Myocyte (in vitro differentiated cells): ENCODE measurements around the gene TCF25. TPM values are rescaled to one million over a fixed set of nuclear protein-coding genes. Genes with fewer than 3 reads are reported as not detected.
"Not testable (repeated sequence)": the region's sequence is repeated elsewhere in the genome, so short reads cannot be mapped to it uniquely, and the experiment has no call there.

Source experiments
- DNase-seq: peaks from one replicate; pipeline ENCODE4 v3.0.0-alpha.2; 2012; ENCODE audit warnings: low read depth
- total RNA-seq: library from RNA; depleted of rRNA; stranded (reverse); fragments of >200 nt; gene quantifications from 2 replicates; pipeline ENCODE4 v1.2.3, GENCODE V29; 2014

TCF25 gene
- total RNA-seq, 1 donor from 2014 or later, result 169 TPM

DNA sequence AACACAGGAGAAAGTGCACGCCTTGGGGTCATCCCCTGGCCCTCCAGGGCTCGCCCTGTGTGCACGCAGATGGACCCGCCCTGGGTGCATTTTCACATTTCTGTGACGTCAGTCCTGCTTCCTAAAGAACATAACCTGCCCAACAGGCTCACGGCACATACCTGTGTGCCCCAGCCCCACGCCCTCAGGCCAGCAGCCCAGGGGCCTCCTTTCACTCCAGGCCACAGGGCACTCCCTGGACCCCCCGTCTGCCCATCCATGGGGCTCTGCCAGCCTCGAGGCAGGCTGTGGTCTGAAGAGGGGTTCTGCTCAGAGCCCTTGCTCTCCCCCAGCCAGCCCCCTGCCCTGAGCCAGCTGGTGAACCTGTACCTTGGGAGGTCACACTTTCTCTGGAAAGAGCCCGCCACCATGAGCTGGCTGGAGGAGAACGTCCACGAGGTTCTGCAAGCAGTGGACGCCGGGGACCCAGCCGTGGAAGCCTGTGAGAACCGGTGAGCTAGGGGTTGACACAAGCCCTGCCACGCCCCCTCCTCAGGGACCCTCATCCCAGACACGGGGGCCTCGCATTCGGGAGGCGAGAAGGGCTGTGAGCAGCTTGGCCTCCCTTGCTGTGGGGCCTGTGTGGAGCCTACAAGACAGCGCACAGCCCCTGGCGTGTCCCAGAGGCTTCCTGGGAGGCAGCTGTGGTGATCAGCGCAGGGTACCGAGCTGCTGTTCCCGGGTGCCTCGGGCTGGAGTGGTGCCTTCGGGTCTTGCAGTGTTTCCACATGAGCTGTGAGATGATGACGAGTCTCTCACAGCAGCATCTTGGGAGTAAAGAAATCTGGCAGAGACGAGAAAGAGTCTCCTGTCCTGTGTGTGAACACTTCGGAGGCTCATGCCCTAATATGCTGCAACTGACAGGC lies 31.5 kb downstream of the TCF25 start:
- no peak for DNase-seq

DNA sequence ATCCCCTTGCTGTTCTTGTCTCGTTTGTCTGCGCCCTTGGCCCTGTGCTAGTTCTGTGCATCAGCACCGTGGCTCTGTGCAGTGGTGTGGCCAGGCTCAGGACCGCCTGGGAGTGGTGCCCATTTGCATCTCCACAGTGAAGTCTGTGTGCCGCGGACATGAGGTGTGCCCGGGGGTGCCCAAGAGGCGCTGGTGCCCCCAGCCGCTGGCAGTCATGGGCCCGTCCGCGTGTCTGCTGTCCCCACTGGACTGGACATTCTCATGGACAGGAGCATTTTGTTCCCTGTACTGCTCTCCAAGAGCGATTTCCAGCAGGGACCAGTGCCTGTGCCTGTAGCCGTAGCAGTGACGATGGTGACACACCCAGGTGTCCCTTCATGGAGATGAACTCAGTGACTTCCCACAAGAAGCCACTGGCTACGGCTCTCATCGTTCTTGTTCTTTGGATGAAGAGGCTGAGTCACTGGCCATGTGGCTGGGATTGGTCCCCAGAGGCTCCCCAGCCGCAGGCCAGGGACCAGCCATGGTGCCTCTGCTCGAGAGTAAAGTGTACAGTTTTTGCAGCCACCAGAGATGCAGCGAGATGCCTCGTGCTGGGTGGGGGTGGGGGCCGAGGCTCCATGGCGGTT lies 32.2 kb downstream of the TCF25 start:
- DNase-seq, result peak; percentile 51

DNA sequence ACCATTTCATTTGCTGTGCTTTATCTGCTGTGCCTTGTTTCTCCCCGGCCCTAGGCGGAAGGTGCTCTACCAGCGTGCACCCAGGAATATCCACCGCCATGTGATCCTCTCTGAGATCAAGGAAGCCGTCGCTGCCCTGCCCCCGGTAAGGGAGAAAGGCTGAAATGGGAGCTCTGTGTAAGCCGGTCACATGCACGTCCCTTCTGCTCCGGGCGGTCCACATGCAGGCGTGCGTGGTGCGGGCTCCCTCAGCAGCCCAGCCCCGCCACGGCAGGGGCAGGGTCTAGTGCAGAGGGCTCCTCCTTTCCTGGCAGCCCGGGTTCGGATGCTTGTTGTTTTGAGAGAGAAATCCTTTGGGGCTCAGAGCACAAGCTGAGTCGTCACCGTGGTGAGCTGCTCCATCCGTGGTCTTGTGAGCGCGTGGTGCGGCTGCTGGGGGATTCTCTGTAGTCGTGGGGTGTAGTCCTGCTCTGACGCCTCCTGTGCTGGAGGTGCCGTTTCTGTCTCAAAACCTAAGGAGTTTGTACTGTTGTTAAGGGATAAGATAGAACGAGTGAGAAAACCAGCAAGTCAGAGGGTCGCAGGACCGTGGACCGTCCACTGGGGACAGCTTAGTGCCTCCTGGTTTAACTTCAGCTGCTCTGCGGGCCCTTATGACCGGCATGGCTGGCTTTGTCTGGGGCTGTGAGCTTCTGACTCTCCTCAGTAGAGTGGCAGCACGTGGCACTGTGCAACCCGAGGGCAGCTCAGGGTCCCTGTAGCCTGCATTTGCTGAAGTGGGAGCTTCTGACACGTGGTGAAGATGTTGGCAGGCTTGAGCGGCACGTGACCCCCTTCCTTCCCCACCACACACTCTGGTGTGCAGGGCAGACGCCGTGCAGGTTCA lies 33.0 kb downstream of the TCF25 start:
- DNase-seq, result no peak

DNA sequence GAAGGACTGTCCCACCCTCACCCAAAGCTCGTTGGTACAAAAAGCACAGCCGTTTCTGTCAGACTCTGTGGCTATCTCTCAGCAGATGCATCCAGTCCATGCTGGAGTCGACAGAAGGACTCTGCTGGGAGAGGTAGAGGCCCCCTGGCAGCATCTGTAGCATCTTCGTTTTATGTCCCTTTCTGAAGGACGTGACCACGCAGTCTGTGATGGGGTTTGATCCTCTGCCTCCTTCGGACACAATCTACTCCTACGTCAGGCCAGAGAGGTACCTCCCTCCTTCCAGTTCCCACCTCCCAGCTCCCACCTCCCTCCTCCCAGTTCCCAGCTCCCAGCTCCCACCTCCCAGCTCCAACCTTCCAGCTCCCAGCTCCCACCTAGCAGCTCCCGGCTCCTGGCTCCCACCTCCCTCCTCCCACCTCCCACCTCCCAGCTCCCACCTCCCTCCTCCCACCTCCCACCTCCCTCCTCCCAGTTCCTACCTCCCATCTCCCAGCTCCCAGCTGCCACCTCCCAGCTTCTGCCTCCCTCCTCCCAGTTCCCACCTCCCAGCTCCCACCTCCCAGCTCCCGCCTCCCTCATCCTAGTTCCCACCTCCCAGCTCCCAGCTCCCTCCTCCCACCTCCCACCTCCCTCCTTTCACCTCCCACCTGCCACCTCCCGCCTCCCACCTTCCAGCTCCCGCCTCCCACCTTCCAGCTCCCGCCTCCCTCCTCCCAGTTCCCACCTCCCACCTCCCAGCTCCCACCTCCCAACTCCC lies 33.8 kb downstream of the TCF25 start:
- DNase-seq, result no peak

DNA sequence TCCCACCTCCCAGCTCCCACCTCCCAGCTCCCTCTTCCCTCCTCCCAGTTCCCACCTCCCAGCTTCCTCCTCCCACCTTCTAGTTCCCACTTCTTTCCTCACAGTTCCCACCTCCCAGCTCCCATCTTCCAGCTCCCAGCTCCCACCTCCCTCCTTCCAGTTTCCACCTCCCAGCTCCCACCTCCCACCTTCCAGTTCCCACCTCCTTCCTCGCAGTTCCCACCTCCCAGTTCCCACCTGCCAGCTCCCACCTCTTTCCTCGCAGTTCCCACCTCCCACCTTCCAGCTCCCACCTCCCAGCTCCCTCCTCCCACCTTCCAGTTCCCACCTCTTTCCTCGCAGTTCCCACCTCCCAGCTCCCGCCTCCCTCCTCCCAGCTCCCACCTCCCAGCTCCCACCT lies 34.8 kb downstream of the TCF25 start:
- DNase-seq, result no peak

DNA sequence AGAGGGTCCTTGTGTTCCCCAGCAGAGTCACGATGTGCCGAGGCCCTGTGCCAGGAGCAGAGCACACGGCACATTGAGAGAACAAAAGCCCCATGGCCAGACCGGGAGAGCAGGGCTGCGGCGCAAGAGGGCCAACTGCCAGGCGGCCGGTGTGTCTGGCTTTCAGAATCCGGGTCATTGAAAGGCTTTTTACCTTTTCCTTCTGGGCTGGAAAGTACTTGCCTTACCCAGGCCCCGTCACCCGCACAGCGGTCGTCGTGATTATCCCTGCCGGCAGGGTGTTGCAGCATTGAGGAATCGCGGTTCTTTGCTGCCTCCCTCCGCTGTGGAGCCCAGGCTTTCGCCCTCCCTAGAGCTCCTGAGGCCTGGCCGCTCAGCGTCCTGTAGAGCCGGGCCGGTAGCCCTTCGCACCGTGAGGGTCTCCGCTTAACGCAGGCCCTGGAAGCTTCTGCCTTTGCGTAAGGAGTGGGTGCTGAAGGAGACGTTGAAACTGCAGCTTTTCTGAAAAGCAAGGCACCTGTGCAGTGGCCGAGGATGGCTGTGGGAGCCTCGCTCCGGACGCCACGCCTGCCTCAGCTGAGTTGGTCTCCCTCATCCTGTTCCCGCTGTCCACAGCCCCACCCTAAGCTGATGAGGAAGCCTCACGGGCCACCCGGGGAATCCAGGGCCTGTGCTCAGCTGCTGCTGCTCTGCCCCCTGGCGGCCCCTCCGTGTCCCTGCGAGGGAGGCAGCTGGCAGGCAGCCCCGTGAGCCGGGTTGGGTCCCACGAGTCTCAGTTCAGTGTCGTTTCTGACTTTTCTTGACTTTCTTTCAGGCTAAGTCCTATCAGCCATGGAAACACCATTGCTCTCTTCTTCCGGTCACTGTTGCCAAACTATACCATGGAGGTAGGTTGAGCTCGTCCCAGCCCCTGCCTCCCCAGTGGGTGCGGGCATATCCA lies 36.7 kb downstream of the TCF25 start:
- peak; percentile 70 for DNase-seq

DNA sequence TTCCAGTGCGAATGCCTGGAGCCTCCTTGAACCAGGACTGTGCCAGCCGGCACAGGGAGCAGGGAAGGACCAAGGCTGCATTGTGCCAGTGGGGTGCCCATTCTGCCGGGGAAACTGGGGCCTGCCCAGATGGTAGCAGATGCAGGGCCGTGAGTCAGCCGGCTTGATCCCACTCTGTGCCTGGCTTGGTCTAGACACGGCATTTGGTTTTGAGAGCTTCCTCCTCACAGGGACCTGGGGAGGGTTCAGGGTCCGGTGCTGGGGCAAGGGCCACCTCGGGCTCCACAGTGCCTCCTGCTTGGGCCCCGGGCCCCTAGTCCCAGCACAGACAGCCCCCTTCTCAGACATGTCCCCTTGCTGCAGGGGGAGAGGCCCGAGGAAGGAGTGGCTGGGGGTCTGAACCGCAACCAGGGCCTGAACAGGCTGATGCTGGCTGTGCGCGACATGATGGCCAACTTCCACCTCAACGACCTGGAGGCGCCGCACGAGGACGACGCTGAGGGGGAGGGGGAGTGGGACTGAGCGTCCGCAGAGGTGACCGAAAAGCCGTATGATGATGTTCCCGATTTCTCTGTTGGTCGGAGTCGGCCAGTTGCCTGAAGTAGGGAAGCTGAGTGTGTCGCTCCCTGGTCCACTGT lies 37.4 kb downstream of the TCF25 start:
- DNase-seq, result no peak

DNA sequence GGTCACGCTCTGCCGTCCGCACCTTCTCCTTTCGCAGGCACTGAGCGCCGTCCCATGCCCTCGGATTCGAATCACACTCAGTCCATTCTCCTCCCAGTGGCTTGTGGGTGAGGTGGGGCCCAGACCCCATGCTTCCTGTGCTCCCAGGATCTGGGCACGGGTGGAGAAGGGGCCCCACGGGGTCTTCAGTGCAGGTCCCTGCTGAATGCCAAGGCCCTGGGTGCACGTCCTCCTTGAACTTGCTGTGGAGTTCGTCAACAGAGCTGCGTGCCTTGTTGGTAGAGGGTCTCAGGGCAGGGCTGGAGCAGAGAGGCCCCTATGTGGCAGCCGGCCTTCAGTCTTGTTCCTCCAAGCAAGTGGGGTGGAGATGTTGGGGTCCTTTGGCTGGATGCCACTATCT lies 38.0 kb downstream of the TCF25 start:
- DNase-seq, result no peak

DNA sequence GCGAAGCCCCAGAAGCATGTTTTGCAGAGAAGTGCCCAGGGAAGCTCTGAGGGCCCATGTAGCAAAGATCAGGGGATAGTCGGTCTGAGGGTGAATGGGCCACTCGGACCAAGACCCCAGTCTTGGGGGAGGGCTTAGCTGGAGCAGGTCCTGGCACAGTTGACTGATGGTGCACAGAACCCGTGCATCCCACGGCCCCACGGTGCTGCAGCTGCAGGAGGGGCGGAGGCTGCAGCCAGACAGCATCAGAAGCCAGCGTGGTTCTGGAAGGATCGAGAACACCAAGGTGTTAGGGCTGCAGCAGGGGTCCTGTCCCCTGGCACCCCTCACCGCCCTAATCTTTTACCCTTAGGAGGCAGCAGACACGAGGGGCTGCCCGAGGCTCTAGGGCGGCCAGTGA lies 38.8 kb downstream of the TCF25 start:
- no peak for DNase-seq

DNA sequence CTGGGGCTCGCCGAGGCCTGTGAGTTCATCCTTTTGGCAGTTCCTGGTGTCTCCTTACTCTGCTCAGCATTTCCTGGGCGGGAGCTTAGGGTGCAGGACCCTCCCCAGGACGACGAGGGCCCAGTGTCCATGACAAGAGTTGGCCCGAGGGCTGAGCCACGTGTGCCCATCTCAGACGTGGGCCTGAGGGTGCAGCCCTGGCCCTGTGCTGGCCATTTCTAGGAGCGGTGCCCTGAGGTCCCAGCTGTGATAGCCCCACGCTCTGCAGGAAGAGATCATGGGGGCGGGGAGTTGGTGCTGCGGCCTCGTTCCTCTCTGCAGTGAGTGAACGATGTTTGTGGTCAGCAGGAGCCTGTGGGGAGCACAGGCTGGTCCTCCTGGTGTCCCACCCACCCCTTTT lies 39.2 kb downstream of the TCF25 start:
- DNase-seq, result no peak

DNA sequence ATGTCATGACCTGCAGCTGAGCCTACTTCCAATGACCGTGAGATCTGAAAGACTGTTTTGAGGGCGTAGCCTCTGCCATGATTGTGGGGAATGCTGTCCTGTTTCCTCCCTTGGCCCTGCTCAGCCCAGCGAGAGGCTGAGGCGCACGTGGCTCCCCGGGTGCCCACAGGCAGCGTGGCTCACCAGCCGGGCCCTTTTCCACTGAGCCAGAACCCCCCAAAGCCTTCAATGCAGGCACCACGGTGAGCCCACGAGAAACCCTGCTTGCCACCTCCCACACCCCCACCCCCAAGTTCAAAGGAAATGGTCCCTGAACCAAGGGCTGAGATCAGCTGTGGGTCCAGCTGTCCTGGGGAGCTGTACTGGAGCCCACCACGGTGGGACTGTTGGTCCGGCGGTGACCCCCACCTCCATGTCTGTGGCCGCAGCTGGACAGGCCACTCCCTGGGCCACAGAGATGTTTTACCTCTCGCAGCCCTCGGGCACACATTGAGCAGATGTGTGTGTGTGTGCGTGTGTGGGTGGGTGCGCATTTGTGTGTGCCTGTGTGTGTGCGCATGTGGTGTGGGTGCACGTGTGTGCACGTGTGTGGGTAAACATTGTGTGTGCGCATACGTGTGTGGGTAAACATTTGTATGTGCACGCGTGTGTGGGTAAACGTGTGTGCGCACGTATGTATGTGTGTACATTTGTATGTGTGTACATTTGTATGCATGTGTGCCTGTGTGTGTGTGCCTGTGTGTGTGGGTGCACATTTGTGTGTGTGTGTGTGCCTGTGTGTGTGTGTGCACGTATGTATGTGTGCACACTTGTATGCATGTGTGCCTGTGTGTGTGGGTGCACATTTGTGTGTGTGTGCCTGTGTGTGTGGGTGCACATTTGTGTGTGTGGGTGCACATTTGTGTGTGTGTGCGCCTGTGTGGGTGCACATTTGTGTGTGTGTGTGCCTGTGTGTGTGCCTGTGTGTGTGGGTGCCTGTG lies 40.3 kb downstream of the TCF25 start:
- DNase-seq, result no peak

DNA sequence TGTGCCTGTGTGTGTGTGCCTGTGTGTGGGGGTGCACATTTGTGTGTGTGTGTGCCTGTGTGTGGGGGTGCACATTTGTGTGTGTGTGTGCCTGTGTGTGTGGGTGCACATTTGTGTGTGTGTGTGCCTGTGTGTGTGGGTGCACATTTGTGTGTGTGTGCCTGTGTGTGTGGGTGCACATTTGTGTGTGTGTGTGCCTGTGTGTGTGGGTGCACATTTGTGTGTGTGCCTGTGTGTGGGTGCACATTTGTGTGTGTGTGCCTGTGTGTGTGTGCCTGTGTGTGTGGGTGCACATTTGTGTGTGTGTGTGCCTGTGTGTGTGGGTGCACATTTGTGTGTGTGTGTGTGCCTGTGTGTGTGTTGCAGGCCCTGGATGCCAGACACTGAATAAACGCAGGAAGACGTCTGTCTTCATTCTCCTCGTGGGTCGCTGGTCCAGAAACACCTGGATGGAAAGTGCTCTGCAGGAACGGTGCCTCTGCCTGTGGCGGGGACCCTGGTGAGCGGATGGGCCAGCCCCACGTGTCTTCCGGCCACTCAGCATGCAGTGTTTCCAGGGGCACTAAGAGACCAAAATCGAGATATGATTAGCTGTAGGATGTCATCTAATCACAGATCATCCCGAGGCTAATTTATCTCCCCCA lies 41.4 kb downstream of the TCF25 start:
- DNase-seq, result not testable (repeated sequence)

DNA sequence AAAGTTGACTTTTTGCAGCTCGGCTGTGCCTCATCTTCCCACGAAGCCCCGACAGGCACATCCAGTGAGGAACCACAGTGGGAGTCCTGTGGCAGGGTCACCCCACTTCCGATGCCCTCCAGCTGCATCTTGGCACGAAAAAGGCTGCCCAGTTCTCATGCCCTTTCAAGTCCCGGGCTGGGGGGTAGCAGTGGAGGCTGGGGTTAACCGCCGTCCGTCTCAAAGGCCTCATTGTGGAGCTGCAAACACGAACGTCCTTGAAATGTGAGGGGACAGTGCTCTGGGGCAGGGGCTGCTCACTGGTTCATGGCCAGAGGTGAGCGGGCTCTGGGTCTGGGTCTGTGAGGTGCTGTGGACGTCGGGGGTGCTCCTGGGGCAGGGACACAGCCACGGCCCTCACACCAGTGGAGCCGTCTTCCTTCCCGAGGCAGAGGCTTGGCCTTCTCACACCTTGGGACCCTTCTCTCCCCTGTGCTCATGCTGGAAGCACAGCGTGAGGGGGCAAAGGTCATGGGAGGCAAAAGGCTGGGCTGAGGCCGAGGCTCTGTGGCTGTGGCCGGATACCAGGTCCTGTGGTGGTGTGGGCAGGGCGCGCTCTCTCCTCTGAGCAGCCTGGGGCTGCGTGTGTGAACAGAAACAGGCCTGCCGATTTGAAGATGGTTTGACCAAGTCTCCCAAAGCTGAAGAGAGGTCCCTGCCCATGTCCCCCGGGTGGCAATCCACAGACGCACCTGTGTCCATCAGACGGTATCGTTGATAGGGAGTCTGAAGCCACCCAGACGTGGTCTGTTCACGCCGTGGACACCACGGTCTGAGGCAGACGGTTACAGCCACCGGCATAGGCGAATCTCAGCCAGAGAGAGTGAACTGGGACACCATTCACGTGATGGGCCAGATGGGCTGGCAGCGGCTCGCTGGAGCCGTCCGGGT lies 42.2 kb downstream of the TCF25 start:
- DNase-seq, result no peak

DNA sequence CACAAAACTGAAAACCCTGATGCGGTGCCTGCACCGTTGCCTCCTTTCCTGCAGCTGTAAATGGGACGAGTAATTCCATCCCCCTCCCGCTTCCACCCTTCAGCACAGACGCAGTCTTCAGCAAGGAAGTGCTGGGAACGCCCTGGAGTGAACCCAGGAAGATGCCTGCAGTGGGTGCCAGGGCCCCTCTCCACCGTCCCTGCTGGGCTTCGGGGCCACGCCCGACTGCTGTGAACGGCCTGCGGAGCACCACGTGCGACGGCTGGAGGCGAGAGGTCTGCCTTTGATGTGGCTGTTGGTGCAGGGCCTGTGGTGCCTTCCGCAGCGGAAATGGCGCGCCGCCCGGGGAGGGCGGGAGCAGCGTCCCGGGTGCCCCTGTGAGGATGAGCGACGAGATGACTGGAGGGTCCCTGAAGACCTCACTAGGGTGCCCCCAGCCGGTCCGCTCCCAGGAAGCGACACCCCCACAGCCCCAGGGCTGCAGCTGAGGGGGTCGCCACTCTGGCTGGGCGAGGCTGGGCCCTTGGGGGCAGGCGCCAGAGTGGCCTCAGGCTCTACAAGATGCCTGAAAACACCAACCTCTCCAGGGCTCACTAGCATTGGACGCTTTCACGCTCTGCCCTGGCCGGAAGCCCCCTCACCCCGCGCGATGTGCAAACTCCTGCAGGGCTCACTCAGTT lies 44.5 kb downstream of the TCF25 start:
- DNase-seq, result peak; percentile 82

DNA sequence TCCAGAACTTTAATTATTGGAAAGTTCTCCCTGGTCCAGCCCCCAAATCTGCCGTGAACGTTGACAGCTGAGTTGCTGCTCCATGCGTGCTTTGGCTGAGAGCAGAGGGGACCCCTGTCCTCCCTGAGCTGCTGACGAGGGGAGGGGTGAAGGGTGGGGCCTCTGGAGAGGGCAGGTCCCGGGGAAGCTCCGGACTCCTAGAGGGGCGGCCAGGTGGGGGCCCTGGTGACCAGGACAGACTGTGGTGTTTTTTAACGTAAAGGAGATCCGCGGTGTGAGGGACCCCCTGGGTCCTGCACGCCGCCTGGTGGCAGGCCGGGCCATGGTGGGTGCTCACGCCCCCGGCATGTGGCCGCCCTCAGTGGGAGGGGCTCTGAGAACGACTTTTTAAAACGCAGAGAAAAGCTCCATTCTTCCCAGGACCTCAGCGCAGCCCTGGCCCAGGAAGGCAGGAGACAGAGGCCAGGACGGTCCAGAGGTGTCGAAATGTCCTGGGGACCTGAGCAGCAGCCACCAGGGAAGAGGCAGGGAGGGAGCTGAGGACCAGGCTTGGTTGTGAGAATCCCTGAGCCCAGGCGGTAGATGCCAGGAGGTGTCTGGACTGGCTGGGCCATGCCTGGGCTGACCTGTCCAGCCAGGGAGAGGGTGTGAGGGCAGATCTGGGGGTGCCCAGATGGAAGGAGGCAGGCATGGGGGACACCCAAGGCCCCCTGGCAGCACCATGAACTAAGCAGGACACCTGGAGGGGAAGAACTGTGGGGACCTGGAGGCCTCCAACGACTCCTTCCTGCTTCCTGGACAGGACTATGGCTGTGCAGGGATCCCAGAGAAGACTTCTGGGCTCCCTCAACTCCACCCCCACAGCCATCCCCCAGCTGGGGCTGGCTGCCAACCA lies 45.3 kb downstream of the TCF25 start, which contains the start of gene MC1R:
TSS of gene MC1R (plus strand) at position 410 of the 895 bp plus-strand sequence. CDS start at position 807, 397 bp downstream.
- DNase-seq, result no peak
